Measurements from ENCODE around the gene NYAP1. TPM values are rescaled to one million over a fixed set of nuclear protein-coding genes. Genes with fewer than 3 reads are reported as not detected.
"Not testable (repeated sequence)": the region's sequence is repeated elsewhere in the genome, so short reads cannot be mapped to it uniquely, and the experiment has no call there.

NYAP1 gene
- total RNA-seq, 2 donors from 2014 or later, result 0.27 to 0.47 TPM

DNA sequence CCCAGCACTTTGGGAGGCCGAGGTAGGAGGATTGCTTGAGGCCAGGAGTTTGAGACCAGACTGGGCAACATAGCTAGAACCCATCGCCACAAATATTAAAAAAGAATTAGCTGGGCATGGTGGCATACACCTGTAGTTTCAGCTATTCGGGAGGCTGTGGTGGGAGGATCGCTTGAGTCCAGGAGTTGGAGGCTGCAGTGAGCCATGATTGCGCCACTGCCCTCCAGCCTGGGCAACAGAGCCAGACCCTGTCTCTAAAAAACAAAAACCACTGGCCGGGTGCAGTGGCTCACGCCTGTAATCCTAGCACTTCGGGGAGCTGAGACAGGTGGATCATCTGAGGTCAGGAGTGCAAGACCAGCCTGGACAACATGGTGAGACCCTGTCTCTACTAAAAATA lies 29.9 kb upstream of the NYAP1 start:
- ATAC-seq; intact Hi-C loops (cut with DNase I, micrococcal nuclease); DNase-seq: not testable (repeated sequence)

DNA sequence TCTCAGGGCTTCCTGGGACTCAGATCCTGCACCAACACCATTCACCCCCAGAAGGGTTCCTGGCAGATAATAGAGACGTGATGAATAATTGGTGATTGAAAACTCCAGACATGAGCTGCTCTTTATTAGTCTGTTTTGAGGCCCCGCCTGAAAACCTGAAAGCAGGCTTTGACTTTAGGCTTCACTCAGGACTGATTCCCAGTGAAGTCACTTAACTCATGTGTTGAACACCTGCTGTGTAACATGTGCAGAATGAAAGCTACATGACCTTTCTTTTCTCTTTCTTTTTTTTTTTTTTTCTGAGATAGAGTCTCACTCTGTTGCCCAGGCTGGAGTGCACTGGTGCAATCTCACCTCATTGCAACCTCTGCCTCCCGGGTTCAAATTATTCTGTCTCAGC lies 28.5 kb upstream of the NYAP1 start:
- DNase-seq (no peak), ATAC-seq (no peak)
- intact Hi-C loops (cut with DNase I, micrococcal nuclease), result no loop called here

DNA sequence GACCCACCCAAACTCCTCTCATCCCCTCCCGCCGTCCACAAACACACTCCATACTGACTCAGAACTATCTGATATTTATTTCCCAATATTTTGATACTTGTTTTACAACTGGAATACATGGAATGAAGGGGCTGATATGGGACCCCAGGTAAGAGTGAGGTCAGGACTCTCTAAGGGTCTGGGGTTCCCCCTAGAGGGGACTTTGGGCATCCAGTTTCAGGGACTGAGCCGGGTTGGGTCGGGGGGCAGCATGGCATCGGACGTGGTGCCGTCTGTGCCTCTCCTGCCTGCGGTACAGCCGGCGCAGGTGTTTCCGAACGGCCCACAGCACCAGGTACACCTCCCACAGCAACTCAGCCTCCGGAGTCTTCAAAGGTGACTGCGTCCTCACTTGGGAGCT lies 27.2 kb upstream of the NYAP1 start:
- no peak for DNase-seq
- no peak for ATAC-seq
- intact Hi-C loops (cut with DNase I, micrococcal nuclease), result no loop called here

DNA sequence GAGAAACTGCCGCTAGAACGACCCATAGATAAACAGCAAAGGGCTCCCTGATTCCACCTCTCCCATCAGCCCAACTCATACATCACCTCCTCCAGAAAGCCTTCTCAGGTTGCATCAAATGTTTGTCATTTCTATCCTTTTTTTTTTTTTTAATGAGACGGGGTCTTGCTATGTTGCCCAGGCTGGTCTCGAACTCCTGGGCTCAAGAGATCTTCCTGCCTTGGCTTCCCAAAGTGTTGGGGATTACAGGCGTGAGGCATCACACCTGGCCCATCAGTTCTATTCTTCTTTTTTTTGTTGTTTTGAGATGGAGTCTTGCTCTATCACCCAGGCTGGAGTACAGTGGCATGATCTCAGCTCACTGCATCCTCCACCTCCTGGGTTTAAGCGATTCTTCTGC lies 26.7 kb upstream of the NYAP1 start:
- no peak for DNase-seq
- ATAC-seq, result no peak
- intact Hi-C loops (cut with DNase I, micrococcal nuclease), result no loop called here

DNA sequence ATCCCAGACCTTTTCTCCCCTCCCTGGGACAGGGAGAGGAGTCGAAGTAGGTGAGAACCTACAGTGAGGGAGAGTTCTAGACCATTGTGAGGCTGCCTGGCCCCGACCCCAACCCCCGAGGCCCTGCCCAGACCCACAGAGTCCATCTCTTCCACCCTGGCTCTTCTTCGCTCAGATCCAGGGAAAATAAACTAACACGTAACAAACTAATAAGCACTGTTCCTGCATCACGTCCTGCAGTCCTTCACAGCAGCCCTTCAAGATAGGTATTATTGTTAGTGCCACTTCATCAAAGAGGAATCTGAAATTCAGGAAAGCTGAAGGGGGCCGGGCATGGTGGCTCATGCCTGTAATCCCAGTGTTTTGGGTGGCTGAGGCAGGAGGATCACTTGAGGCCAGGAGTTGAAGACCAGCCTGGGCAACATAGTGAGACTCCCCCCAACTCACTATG lies 19.5 kb upstream of the NYAP1 start, which contains the start of gene SPACDR:
TSS of gene SPACDR (minus strand) at position 51 of the 451 bp plus-strand sequence. CDS start 235 bp downstream, outside the sequence.
- no peak for DNase-seq
- no peak for ATAC-seq
- intact Hi-C loops (cut with DNase I, micrococcal nuclease), result no loop called here

DNA sequence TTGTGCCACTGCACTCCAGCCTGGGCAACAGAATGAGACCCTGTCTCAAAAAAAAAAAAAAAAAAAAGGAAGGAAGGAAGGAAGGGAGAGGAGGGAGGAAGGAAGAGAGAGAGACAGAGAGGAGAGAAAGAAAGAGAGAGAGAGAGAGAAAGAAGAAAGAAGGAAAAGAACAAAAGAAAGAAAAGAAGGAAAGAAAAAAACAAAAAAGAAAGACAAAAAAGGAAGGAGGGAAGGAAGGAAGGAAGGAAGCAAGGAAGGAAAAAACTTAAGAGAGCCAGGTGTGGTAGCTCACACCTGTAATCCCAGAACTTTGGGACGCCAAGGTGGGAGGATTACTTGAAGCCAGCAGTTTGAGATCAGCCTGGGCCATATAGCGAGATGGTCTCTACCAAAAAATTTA lies 18.9 kb upstream of the NYAP1 start:
- DNase-seq (no peak), ATAC-seq (no peak)
- intact Hi-C loops (cut with DNase I, micrococcal nuclease), result no loop called here

DNA sequence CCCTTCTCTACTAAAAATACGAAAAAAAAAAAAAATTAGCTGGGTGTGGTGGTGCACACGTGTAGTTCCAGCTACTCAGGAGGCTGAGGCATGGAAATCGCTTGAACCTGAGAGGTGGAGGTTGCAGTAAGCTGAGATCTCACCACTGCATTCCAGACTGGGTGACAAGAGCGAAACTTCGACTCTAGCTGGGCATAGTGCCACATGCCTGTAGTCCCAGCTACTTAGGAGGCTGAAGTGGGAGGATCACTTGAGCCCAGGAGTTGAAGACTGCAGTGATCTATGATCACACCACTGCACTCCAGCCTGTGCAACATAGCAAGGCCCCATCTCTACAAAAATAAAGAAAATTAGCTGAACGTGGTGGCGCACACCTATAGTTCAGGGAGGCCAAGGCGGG lies 18.4 kb upstream of the NYAP1 start:
- intact Hi-C loops (cut with DNase I, micrococcal nuclease), result no loop called here
- ATAC-seq (no peak), DNase-seq (peak in 1 of 2 donors; percentile 3)

DNA sequence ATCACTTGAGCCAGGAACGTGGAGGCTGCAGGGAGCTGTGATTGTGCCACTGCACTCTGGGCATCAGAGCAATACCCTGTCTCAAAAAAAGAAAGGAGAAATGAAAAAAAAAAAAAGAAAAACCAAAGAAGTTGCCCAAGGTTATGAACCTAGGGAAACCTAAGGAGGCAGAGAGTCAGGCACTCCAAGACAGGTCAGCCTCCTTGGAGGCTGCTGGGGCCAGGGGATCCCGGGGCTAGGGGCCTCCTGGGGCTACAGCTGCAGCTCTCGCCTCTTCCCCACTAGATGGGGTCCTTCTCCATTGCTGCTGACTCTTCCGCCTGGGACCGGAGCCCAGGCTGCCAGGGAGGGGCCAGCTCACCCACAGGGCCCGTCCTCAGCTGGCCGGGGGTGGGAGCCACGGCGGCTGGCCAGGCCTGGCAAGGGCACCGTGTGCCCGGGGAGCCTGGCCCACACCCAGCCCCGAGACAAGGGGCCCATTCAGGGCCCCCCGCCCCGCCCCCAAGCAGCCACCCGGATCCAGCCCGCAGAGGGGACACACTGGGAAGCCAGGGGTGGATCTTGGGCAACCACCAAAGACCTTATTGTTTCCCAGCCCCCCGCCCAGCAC lies 17.9 kb upstream of the NYAP1 start:
- peak; percentile 83 for ATAC-seq
- DNase-seq, result peak; percentile 71 to 73
- intact Hi-C loops (cut with DNase I, micrococcal nuclease), result no loop called here

DNA sequence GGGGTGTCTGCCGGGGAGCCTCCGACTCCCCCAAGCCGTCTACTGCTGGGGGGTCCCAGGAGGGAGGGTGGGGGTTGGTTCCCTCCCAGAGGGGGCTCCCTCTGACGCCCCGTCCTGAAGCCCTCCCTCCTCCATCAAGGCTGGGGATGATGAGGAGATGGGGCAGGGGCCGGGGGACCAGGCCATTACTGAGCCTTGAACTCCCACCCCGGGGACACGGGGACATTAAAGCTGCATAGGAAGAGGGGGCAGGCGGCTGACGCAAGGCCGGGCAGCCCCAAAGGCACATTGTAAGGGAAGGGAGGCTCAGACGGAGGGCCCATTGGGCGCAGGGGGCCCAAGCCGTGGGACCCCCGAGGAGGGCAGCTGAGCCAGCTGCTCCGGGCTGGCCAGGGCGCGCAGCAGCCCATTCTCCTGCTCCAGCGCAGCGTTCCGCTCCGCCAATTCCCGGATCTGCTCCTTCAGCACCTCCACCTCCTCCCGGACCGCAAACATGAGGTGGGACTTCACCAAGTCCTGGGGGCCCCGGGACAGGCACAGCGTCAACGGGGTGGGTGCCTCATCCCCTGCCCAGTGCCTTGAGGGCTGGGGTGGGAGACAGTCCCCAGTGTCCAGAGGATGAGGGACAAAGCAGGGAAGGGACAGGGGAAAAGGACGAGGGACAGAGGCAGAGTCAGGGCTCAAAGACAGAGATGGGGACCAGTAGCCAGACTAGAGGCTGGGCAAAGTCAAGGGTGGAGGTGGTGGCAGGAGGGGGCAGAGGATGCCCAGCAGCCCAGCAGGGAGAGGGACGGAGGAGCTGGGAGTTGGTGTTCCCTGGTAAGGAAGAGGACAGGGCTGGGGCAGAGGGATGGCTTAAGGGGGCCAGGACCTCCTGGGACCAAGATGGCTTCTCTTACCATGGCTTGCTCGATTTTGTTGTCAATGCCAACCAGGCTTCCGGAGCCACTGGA lies 16.8 kb upstream of the NYAP1 start:
- intact Hi-C loops (cut with DNase I, micrococcal nuclease), result no loop called here
- ATAC-seq (no peak), DNase-seq (peak in 1 of 2 donors; percentile 9)

DNA sequence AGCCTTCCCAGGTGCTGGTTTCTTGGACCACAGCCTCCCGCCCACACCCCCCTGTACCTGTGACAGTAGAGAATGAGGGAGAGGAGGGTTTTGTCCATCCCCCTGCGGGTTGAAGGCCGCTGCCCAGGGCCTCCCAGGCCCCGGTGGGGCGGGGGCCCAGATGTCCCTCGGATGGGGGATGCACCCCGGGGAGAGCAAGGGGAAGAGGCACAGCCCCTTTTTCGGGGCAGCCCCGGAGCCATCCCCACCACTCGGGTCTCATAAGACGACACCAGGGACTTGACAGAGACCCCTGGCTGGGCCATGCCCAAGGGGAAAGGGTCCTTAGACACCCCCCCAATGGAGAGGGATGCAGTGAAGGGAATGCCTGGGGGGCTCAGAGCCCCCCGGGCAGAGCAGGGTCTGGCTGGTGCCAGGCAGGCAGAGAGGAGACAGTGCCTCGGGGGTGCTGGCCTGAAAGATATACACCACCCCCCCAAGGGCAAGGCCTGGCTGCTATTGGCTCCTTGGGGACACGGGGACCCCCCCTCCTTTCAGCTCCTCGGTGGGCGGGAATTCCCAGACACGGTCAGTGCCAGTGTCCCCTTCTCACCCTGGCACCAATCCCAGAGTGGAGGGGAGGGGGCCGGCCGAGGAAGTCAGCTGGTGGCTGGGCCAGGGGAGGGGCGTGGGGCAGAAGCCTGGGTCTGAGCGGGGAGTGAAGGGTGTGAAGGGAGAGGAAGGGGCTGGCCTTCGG lies 15.9 kb upstream of the NYAP1 start:
- ATAC-seq (no peak), DNase-seq (peak in 1 of 2 donors; percentile 3)
- intact Hi-C loops (cut with DNase I, micrococcal nuclease), result no loop called here

DNA sequence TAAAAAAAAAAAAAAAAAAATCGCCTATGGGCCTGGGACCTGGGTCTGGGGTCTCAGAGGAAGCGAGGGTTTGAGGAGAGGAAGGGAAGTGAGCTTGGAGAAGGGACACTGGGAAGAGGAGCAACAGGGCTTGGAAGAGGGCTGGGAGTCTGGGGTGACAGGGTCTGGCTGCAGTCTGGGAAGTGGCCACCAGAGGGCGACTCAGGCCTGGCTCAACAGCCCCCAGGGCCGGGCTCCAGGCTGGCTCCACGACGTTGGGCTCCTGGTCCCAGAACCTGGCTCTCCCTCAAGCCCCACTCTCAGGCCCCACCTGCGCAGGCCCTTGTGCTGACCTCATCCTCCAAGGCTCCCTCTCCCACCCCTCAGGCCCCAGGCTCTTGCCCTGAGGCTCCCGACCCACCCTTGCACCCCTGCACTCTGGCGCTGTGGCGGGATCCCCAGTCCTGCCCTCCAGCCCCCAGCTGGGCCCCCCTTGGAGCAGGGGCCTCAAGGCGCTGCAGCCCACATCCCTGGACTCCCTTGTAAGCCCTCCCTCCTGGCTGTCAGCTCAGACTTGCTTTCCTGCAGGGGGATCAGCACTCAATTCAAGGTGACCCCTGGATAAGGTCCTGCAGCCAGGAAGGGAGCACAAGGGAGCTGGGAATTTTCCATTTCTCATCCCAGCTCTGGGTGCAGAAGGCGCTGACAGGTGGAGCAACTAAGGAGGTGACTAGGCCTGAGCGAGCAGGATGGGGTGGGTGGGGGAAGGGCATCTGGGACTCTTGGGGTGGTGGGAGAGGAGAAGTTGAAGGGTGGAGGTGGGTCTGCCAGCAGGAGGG lies 14.3 kb upstream of the NYAP1 start:
- intact Hi-C loops (cut with DNase I, micrococcal nuclease), result loop anchor here (5.0 kb wide), 1 partner anchor 88 kb away; no protein-coding TSS in a partner anchor
- peak; percentile 74 for ATAC-seq

DNA sequence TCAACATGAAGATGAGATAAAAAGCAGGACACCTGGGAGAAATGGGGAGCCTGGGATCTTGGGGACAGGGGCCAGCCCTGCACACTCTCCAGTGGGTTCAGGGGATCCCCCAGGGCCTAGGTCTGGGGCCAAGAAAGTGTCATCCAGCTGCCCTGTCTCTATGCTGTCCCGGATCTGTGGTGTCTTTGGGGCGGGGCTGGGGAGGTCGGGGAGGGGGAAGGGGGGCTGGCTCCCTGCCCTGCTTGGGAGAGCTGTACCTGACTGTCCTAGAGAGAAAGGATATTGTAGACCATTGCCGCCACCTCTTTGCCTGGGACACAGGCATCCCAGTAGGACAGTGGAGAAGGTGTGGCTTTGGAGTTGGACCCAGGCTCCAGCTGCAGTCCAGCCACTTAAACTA lies 12.7 kb upstream of the NYAP1 start:
- DNase-seq (peak in 1 of 2 donors; percentile 3), ATAC-seq (no peak)
- intact Hi-C loops (cut with DNase I, micrococcal nuclease), result loop anchor here (5.0 kb wide), 1 partner anchor 86 kb away; no protein-coding TSS in a partner anchor

More for the DNA sequence above, 14.3 kb upstream of the NYAP1 start:
- peak; percentile 80 to 91 for DNase-seq

DNA sequence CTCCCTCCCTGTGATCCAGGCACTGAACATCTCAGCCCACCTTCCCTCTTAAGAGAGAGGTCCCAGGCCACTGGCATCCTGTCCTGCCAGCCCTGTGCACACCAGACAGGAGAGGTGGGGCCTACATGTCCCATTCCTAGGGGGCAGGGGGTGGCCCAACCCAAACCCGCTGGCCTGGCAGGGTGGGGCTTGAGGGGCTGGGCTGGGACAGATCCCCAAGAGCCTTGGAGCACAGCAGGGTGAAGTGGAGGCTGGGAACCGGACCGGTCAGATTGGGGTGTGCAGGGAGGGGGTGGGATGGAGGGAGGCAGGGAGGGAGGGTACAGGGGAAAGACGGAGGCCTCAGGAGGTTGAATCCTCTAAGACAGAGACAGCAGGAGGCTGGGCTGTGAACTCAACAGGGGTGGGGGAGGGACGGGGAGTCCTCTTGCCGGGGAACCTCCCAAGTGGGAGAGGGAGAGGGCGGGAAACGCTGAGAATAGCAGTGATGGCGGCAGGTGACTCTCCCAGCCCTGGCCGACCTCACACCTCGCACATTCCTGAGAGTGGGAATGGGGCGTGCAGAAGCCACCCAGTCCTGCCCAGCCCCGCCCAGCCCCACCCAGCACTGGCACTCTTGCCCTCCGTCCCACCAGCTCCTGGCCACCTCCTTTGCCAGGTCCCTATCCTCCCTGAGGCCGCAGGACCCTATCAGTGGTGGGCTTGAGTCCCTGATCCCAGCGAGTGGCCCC lies 11.4 kb upstream of the NYAP1 start:
- intact Hi-C loops (cut with DNase I, micrococcal nuclease), result loop anchor here (5.0 kb wide), 1 partner anchor 85 kb away; no protein-coding TSS in a partner anchor
- ATAC-seq (peak; percentile 44), DNase-seq (no peak)

DNA sequence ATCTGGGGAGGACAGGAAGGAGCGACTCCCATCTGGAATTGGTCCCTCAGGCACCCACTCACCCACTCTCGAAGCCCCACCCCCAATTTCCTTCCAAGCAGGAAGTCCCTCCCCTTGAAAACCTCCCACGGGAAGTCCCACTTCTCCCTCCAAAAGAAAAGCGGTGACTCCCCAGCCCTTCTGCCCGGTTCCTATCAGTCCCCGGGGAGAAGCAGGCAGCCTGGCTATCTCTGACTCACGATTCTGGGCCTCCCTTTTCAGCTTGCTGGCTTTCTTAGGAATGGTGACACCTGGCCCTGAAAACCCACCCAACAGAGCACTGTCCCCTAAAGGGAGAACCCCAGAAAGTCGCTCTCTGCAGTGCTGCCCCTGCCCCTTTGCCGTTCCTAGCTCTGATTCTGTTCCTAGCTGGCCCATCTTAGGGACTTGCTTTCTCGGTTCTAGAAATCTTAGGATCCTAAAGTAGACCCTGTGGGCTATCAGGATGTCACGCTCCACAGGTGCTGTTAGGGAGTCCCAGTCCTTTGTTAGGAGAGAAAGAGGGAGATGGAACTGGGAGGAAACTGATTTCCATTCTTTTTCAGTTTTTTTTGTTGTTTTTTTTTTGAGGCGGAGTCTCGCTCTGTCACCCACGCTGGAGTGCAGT lies 10.8 kb upstream of the NYAP1 start:
- no peak for DNase-seq
- intact Hi-C loops (cut with DNase I, micrococcal nuclease), result loop anchor here (5.0 kb wide), 1 partner anchor 84 kb away; no protein-coding TSS in a partner anchor
- no peak for ATAC-seq

DNA sequence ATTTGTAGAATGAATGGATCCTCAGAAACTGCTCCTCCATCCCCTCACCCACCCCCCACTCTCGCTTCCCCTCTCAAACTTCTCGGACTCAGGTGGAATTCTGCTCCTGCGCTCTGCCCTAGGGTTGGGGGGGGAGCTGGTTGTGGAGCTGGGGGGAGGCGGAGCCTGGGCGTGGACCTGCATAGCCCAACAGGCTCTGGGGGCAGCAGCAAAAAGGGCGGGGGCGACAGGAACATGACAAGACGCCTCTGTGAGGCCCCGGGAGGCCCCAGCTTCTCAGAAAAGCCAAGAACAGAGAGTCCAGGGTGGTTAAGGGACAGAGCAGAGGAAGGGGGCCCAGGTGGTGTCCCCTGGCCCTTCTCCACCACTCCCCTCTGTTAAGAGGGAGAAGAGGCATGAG lies 8.2 kb upstream of the NYAP1 start:
- ATAC-seq, result no peak
- DNase-seq, result no peak
- intact Hi-C loops (cut with DNase I, micrococcal nuclease), result no loop called here

DNA sequence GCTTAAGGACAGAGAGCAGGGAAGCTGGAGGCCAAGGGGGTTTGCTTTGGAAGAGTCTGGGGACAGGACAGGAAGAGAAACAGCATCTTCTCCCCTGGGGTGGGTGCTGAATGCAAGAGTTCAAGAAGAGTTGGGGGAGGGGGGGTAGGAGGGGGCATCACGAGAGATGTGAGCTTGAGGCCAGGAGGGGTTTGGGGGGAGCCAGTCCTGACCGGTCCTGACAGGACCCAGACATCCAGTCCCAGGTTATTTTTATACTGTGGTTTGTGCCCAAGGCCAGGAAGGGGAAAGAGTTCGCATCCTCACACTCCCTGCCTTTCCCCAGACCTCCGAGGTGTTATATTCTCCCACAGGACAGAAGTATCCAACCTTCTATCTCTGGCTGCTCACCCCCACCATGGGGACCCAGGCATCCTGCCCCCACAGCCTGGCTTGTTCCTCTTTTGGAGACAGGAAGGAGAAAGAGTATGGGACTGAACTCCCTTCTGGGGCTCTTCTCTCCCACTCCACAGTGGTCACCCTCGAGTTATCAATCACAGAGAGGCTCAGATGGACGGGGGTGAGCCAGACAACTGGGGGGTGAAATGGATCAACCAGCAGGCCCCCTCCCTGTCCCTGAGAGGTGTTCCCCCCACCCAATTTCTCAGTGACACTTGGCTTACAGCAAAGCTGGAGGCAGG lies 7.5 kb upstream of the NYAP1 start:
- DNase-seq (no peak), ATAC-seq (no peak)
- intact Hi-C loops (cut with DNase I, micrococcal nuclease), result no loop called here
